Esophagus muscularis mucosa (tissue), 4 donors: ENCODE results near the gene HAUS1.

Source experiments
- EP300 ChIP-seq: sonication (generic); formaldehyde crosslinking; IDR thresholded peaks from one replicate; pipeline ENCODE4 v1.6.1; 2017; ENCODE audit warnings: antibody characterized with exemption
- POLR2A ChIP-seq: fragments of 450-650 bp; IDR thresholded peaks from one replicate; pipeline ENCODE4 v1.6.1; 2017; ENCODE audit warnings: antibody characterized with exemption, moderate library complexity, mild to moderate bottlenecking, low read depth
- POLR2AphosphoS5 ChIP-seq, 2 donors: sonication (generic); formaldehyde crosslinking; IDR thresholded peaks; one replicate each; pipeline ENCODE4 v1.6.1; 2017; ENCODE audit warnings: antibody characterized with exemption in 2 of 2
- TF ChIP-seq, protein P1 (sequence below), 3 experiments: fragments of 200-600 bp in 2 of 3; fragments of 450-650 bp in 1 of 3; sonication (generic) in 2 of 3; IDR thresholded peaks; one replicate each; pipeline ENCODE4 v1.5.1; 2017 to 2019; ENCODE audit warnings: antibody characterized with exemption in 3 of 3, mild to moderate bottlenecking in 2 of 3, moderate library complexity in 1 of 3

- TF ChIP-seq, protein P1, sequence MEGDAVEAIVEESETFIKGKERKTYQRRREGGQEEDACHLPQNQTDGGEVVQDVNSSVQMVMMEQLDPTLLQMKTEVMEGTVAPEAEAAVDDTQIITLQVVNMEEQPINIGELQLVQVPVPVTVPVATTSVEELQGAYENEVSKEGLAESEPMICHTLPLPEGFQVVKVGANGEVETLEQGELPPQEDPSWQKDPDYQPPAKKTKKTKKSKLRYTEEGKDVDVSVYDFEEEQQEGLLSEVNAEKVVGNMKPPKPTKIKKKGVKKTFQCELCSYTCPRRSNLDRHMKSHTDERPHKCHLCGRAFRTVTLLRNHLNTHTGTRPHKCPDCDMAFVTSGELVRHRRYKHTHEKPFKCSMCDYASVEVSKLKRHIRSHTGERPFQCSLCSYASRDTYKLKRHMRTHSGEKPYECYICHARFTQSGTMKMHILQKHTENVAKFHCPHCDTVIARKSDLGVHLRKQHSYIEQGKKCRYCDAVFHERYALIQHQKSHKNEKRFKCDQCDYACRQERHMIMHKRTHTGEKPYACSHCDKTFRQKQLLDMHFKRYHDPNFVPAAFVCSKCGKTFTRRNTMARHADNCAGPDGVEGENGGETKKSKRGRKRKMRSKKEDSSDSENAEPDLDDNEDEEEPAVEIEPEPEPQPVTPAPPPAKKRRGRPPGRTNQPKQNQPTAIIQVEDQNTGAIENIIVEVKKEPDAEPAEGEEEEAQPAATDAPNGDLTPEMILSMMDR (IDR thresholded peaks at IDR 0.05): no peak
- TF ChIP-seq POLR2A (no peak), EP300 (no peak), POLR2AphosphoS5 (IDR thresholded peaks at IDR 0.05) (peak; percentile 83 to 86)
These were observed at the start of gene HAUS1 for GRCh38 chr18:46104128-46104911.
